ENCODE measurements around the gene ENDOG. TPM values are rescaled to one million over a fixed set of nuclear protein-coding genes. Genes with fewer than 3 reads are reported as not detected.

ENDOG gene
- total and polyA plus RNA-seq, 2 experiments from 2014 or later = 18.9 to 32.6 TPM

DNA sequence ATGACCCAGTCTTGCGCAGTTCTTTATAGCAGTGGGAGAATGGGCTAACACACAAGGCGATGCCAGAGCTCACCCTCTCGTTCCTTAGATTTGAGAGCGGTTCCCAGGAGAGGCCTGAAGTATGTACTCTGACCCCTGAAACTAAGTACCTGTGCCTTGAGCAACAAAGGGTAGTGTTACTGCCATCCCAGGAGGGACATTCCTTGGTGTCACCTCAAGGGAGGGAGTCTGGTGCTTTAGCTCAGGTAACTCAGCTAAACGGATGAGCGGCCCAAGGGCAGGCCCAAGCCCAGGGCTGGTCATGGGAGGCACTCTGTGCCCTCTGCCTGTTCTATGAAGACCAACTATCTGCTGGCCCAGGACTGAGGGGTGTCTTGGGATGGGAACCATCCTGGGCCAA is 43.2 kb downstream of the ENDOG start:
- H3K27ac ChIP-seq = no peak overlapping the region
- no peak overlapping the region for H2AFZ ChIP-seq
- H3K4me3 ChIP-seq = no peak overlapping the region
- no peaks in the 10 kb centered on the region for H3K9me3 ChIP-seq (ENCODE audit: low read depth)
- TF ChIP-seq, protein P1, sequence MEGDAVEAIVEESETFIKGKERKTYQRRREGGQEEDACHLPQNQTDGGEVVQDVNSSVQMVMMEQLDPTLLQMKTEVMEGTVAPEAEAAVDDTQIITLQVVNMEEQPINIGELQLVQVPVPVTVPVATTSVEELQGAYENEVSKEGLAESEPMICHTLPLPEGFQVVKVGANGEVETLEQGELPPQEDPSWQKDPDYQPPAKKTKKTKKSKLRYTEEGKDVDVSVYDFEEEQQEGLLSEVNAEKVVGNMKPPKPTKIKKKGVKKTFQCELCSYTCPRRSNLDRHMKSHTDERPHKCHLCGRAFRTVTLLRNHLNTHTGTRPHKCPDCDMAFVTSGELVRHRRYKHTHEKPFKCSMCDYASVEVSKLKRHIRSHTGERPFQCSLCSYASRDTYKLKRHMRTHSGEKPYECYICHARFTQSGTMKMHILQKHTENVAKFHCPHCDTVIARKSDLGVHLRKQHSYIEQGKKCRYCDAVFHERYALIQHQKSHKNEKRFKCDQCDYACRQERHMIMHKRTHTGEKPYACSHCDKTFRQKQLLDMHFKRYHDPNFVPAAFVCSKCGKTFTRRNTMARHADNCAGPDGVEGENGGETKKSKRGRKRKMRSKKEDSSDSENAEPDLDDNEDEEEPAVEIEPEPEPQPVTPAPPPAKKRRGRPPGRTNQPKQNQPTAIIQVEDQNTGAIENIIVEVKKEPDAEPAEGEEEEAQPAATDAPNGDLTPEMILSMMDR (IDR thresholded peaks at IDR 0.05; ENCODE audit: poor library complexity) = no peak
- TF ChIP-seq EZH2phosphoT487 (IDR thresholded peaks at IDR 0.05; ENCODE audit: low read depth, severe bottlenecking, unreplicated experiment) = no peak
- no peak for TF ChIP-seq EZH2 (IDR thresholded peaks at IDR 0.05; ENCODE audit: borderline replicate concordance)
- H3K27me3 ChIP-seq = no peaks in the 10 kb centered on the region
- no peaks in the 10 kb centered on the region for H3K79me2 ChIP-seq
- no peak for DNase-seq (ENCODE audit: low spot score)
- H3K36me3 ChIP-seq (replicated peaks; ENCODE audit: insufficient read depth, low read depth) = no peaks in the 10 kb centered on the region
- peaks cover 3% of the 10 kb centered on the region for H3K4me1 ChIP-seq (ENCODE audit: insufficient read depth)
- 74% methylated on average over 6 of the region's 6 CpGs for WGBS (ENCODE audit: low lambda C conversion rate, missing lambda C conversion rate)
- no peak overlapping the region for H3K4me2 ChIP-seq
- no peaks in the 10 kb centered on the region for H4K20me1 ChIP-seq (ENCODE audit: insufficient read depth, poor library complexity, severe bottlenecking)
- no peaks in the 10 kb centered on the region for H3K9me2 ChIP-seq (replicated peaks; ENCODE audit: insufficient read depth)

DNA sequence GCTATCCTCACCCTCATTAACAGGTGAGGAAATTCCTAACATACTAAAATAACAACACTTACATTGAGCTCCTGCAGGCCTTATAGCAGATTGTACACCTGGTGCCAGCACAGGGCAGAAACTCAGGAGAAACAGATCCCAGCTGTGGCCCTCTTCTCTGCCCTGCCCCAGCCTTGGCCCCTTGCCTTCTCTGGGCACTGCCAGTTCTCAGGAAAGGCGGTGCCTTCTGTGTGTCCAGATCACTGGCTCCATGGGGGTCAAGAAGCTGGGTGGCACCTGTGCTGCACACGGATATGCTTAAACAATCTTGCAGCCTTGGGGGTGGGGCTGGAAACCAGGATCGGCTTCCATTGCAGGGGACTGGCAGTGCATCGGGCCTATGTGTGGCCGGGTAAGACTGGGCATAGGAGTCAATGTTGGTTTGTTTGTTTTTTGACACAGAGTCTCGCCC is 44.1 kb downstream of the ENDOG start:
- no peak overlapping the region for H3K4me2 ChIP-seq
- H4K20me1 ChIP-seq (ENCODE audit: insufficient read depth, poor library complexity, severe bottlenecking) = no peaks in the 10 kb centered on the region
- TF ChIP-seq EZH2phosphoT487 (IDR thresholded peaks at IDR 0.05; ENCODE audit: low read depth, severe bottlenecking, unreplicated experiment) (no peak), EZH2 (IDR thresholded peaks at IDR 0.05; ENCODE audit: borderline replicate concordance) (no peak)
- TF ChIP-seq, protein P1 (IDR thresholded peaks at IDR 0.05; ENCODE audit: poor library complexity) = no peak
- H3K27ac ChIP-seq = no peak overlapping the region
- H3K9me2 ChIP-seq (replicated peaks; ENCODE audit: insufficient read depth) = no peaks in the 10 kb centered on the region
- H3K36me3 ChIP-seq (replicated peaks; ENCODE audit: insufficient read depth, low read depth) = no peaks in the 10 kb centered on the region
- WGBS (ENCODE audit: low lambda C conversion rate, missing lambda C conversion rate) = 92% methylated on average over 6 of the region's 6 CpGs
- no peaks in the 10 kb centered on the region for H3K4me1 ChIP-seq (ENCODE audit: insufficient read depth)
- no peak for DNase-seq (ENCODE audit: low spot score)
- no peaks in the 10 kb centered on the region for H3K79me2 ChIP-seq
- H2AFZ ChIP-seq = no peak overlapping the region
- H3K9me3 ChIP-seq (ENCODE audit: low read depth) = no peaks in the 10 kb centered on the region
- H3K4me3 ChIP-seq = no peak overlapping the region
- no peaks in the 10 kb centered on the region for H3K27me3 ChIP-seq

DNA sequence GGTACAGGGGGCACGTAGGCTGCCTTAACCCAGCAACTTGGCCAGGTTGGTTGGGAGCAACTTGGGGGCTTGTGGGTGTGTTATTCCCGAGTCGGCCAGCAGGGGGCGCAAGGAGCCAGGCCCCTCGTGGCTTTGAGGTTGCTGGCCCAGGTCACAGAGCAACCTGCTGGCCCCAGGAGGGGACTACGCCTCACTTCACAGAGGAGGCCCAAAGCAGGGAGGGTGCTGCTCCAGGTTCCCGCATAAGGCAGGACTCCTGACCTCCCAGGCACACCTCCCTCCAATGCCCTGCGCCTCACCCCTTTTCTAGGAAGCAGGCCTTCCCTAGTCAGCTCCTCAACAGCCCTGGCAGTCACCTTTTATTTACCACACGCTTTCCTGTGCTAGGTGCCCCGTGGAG is 45.3 kb downstream of the ENDOG start:
- Histone ChIP-seq H3K9me3 (ENCODE audit: low read depth) (no peaks in the 10 kb centered on the region), H4K20me1 (ENCODE audit: insufficient read depth, poor library complexity, severe bottlenecking) (no peaks in the 10 kb centered on the region), H3K4me3 (no peak overlapping the region), H3K36me3 (replicated peaks; ENCODE audit: insufficient read depth, low read depth) (no peaks in the 10 kb centered on the region), H3K4me2 (no peak overlapping the region), H2AFZ (no peak overlapping the region), H3K27ac (no peak overlapping the region), H3K27me3 (no peaks in the 10 kb centered on the region), H3K9me2 (replicated peaks; ENCODE audit: insufficient read depth) (no peaks in the 10 kb centered on the region), H3K79me2 (no peaks in the 10 kb centered on the region), H3K4me1 (ENCODE audit: insufficient read depth) (no peaks in the 10 kb centered on the region)
- 42% methylated on average over 8 of the region's 10 CpGs for WGBS (ENCODE audit: low lambda C conversion rate, missing lambda C conversion rate)
- TF ChIP-seq, protein P1 (IDR thresholded peaks at IDR 0.05; ENCODE audit: poor library complexity) = peak; percentile 77
- TF ChIP-seq EZH2phosphoT487 (IDR thresholded peaks at IDR 0.05; ENCODE audit: low read depth, severe bottlenecking, unreplicated experiment) = no peak
- peak; percentile 79 for DNase-seq (ENCODE audit: low spot score)
